ENCODE measurements around the gene OSM. TPM values are rescaled to one million over a fixed set of nuclear protein-coding genes. Genes with fewer than 3 reads are reported as not detected.

OSM gene
- total RNA-seq, 6 donors from 2014 or later: 0.98 to 11.7 (median 5.1) TPM

DNA sequence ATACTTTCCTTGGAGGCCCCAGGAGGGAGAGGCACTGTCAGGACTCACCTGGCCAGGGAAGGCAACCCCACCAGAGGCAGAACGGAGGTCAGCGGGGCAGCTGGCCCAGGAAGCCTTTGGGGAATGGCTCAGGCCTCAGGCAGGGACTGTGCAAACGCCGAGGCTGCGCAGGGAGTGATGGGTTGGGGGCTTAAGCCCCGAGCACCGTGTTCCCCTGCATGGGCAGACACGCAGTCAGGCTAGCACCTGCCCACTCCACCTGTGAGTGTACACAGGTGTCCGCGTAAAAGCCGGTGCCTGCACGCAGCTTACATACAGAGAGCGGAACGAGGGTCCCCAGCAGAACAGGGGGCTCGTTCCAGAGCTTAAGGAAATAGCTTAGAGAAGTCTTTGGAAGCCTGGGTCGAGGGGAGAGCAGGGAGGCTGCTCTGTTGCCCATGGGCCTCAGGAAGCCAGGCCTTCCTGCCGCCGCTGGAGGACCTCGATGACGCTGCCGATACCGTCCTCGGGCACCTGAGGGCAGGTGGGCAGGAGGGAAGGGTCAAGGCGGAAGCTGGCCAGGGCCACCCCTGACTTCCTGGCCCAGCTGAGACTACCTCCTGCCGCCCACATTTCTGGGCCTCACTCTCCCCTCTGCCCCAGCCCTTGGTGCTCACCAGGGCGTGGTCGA is 18.7 kb upstream of the OSM start:
- peaks cover 7 to 36% (median 22%) of the 10 kb centered on the region in 4 donors for H3K36me3 ChIP-seq
- 96 to 98% methylated on average over 21 to 26 of the region's 27 CpGs for WGBS, 2 donors

GRCh38 chr22:30284666-30285065 is 18.0 kb upstream of the OSM start:
- no peak overlapping the region for H3K27ac ChIP-seq
- ATAC-seq (ENCODE audit: low FRiP score in 2 of 2) (no peak), DNase-seq (no peak)
- peaks cover 20 to 34% (median 22%) of the 10 kb centered on the region in 4 donors for H3K4me1 ChIP-seq
- H3K36me3 ChIP-seq: peaks cover 7 to 36% (median 22%) of the 10 kb centered on the region in 4 donors
- TF ChIP-seq EP300 (IDR thresholded peaks at IDR 0.05) (no peak), CTCF (IDR thresholded peaks at IDR 0.05) (no peak), POLR2A (IDR thresholded peaks at IDR 0.05) (no peak), POLR2AphosphoS5 (IDR thresholded peaks at IDR 0.05) (no peak)
- H3K27me3 ChIP-seq: no peaks in the 10 kb centered on the region
- no peaks in the 10 kb centered on the region for H3K9me3 ChIP-seq
- 86 to 92% methylated on average over 4 of the region's 4 CpGs for WGBS, 2 donors
- no peak overlapping the region for H3K4me3 ChIP-seq

More for the DNA sequence above, 18.7 kb upstream of the OSM start:
- H3K9me3 ChIP-seq: no peaks in the 10 kb centered on the region
- peaks cover 23 to 35% (median 24%) of the 10 kb centered on the region in 4 donors for H3K4me1 ChIP-seq
- no peak for ATAC-seq (ENCODE audit: low FRiP score in 2 of 2)
- DNase-seq: no peak
- H3K4me3 ChIP-seq: no peak overlapping the region
- TF ChIP-seq POLR2AphosphoS5 (IDR thresholded peaks at IDR 0.05) (no peak), CTCF (IDR thresholded peaks at IDR 0.05) (no peak), EP300 (IDR thresholded peaks at IDR 0.05) (no peak), POLR2A (IDR thresholded peaks at IDR 0.05) (no peak)
- no peak overlapping the region for H3K27ac ChIP-seq
- no peaks in the 10 kb centered on the region for H3K27me3 ChIP-seq

DNA sequence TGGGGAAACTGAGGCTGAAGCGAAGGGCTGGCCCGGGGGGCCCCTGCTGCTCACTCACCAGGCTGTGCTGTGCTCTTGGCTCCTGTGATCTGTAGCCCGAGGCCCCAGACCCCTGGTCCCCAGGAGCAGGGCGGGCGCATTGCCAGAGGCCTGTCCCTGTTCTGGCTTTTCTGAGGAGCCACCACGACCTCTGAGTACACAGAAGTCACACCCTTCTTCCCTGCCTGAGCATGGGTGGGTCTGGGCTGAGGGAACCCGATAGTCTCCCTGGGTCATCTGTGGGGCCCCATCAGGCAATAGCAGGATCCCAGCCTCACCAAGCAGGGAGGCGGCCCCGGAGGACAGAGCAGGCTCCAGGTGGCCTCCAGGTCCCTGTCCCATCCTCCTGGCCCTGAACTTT is 17.5 kb upstream of the OSM start:
- 81 to 92% methylated on average over 4 to 9 of the region's 9 CpGs for WGBS, 2 donors
- no peak for DNase-seq

GRCh38 chr22:30283342-30283741 is 16.7 kb upstream of the OSM start:
- H3K4me3 ChIP-seq: no peak overlapping the region
- peaks cover 17 to 33% (median 24%) of the 10 kb centered on the region in 4 donors for H3K4me1 ChIP-seq
- 60 to 100% methylated on average over 1 of the region's 4 CpGs for WGBS, 2 donors
- no peaks in the 10 kb centered on the region for H3K9me3 ChIP-seq
- DNase-seq (no peak), ATAC-seq (ENCODE audit: low FRiP score in 2 of 2) (no peak)
- H3K27ac ChIP-seq: no peak overlapping the region
- H3K27me3 ChIP-seq: no peaks in the 10 kb centered on the region
- peaks cover 7 to 36% (median 22%) of the 10 kb centered on the region in 4 donors for H3K36me3 ChIP-seq
- TF ChIP-seq POLR2A (IDR thresholded peaks at IDR 0.05) (no peak), EP300 (IDR thresholded peaks at IDR 0.05) (no peak), CTCF (IDR thresholded peaks at IDR 0.05) (no peak), POLR2AphosphoS5 (IDR thresholded peaks at IDR 0.05) (no peak)

More for the DNA sequence above, 17.5 kb upstream of the OSM start:
- Histone ChIP-seq H3K27ac (no peak overlapping the region), H3K4me1 (peaks cover 22 to 39% (median 25%) of the 10 kb centered on the region in 4 donors), H3K4me3 (no peak overlapping the region), H3K27me3 (no peaks in the 10 kb centered on the region), H3K9me3 (no peaks in the 10 kb centered on the region), H3K36me3 (peaks cover 7 to 36% (median 22%) of the 10 kb centered on the region in 4 donors)
- no peak for ATAC-seq (ENCODE audit: low FRiP score in 2 of 2)
- TF ChIP-seq POLR2AphosphoS5 (IDR thresholded peaks at IDR 0.05): no peak
- TF ChIP-seq CTCF (IDR thresholded peaks at IDR 0.05): no peak
- TF ChIP-seq POLR2A (IDR thresholded peaks at IDR 0.05): no peak
- TF ChIP-seq EP300 (IDR thresholded peaks at IDR 0.05): no peak
